ENCODE data around the gene BAMBI. TPM values are rescaled to one million over a fixed set of nuclear protein-coding genes. Genes with fewer than 3 reads are reported as not detected.
A peak's percentile ranks its signal among the peaks of the same experiment; 100 is the strongest.

The BAMBI gene
- total and polyA plus RNA-seq, 5 donors from 2014 or later, result 0.20 to 1.2 TPM; not detected in 3

DNA sequence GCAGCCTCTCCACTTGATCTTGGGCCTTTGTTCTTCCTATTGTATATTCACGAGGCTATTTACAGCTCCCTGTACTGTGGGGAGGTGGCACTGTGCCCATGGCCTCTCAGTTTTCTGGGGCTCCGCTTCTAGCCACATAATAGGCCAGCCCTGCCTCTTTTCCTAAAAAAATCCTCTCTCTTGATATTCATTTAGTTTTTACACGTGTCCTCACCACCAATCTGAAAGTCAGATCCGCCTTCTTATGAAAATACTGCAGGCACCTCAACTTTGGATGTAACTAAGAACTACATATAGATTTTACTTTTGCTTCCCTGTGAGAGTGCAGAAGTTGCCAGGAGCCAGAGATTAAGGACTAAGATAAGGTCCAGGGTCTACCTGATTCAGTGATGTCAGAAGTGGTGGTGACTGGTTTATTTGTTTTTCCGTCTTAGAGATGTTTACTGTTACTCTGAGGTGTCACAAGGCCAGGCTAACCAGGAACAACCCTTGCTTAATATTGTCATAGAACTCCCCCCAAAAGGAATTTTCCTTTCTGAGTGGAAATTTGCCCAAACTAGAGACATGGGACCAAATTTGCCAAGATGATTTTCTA is 7.8 kb downstream of the BAMBI start:
- Histone ChIP-seq H3K27me3 (ENCODE audit: control insufficient read depth, insufficient read depth, low read length) (peaks cover 17% of the 10 kb centered on the region), H3K9me3 (ENCODE audit: control insufficient read depth in 2 of 2, low read length in 2 of 2) (no peaks in the 10 kb centered on the region), H3K4me3 (ENCODE audit: low read depth, low read length) (no peak overlapping the region), H3K4me1 (ENCODE audit: control insufficient read depth, insufficient read depth, low read length, poor library complexity, severe bottlenecking) (no peaks in the 10 kb centered on the region), H3K36me3 (ENCODE audit: control insufficient read depth, insufficient read depth, low read length) (no peaks in the 10 kb centered on the region), H3K27ac (ENCODE audit: insufficient read depth, low read length, poor library complexity, severe bottlenecking) (no peak overlapping the region)
- DNase-seq, result no peak
- no peak for ATAC-seq (ENCODE audit: low read depth in 2 of 2)
- Mint-ChIP-seq H3K27me3 (peaks cover 65% of the 10 kb centered on the region), H3K36me3 (no peaks in the 10 kb centered on the region), H3K27ac (no peak overlapping the region), H3K4me3 (no peak overlapping the region), H3K4me1 (peaks cover 0 to 3% (median under 1%) of the 10 kb centered on the region in 4 donors), H3K9me3 (peaks cover 0 to 4% (median 0%) of the 10 kb centered on the region in 7 donors)

DNA sequence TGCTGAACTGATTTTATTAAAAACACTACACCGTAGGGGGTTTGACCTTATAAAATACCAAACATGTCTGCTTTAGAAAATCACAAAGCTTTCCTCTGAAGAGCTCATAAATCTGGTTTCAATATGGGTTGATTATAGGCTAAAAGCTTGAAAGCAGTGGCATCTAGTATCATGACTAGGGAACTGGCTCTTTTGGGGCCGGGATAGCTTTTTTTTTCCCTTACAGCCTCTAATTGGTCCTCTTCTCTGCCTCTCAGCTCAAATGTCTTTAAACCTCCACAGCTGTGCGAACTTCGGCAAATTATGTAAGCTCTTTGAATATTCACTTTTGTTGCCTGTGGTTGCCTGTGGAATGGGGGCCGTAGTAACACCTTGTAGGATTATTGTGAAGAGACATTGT is 8.4 kb downstream of the BAMBI start:
- H3K4me1 ChIP-seq (ENCODE audit: control insufficient read depth, insufficient read depth, low read length, poor library complexity, severe bottlenecking), result no peaks in the 10 kb centered on the region
- no peak overlapping the region for H3K27ac Mint-ChIP-seq
- no peaks in the 10 kb centered on the region for H3K36me3 Mint-ChIP-seq
- ATAC-seq (ENCODE audit: low read depth in 2 of 2), result no peak
- peaks cover 0 to 4% (median 0%) of the 10 kb centered on the region in 7 donors for H3K9me3 Mint-ChIP-seq
- peaks cover 60% of the 10 kb centered on the region for H3K27me3 Mint-ChIP-seq
- no peak for DNase-seq
- H3K36me3 ChIP-seq (ENCODE audit: control insufficient read depth, insufficient read depth, low read length), result no peaks in the 10 kb centered on the region
- no peak overlapping the region for H3K4me3 ChIP-seq (ENCODE audit: low read depth, low read length)
- H3K9me3 ChIP-seq (ENCODE audit: control insufficient read depth in 2 of 2, low read length in 2 of 2), result no peaks in the 10 kb centered on the region
- no peak overlapping the region for H3K27ac ChIP-seq (ENCODE audit: insufficient read depth, low read length, poor library complexity, severe bottlenecking)
- H3K4me3 Mint-ChIP-seq, result no peak overlapping the region
- H3K27me3 ChIP-seq (ENCODE audit: control insufficient read depth, insufficient read depth, low read length), result peaks cover 14% of the 10 kb centered on the region
- H3K4me1 Mint-ChIP-seq, result no peaks in the 10 kb centered on the region

DNA sequence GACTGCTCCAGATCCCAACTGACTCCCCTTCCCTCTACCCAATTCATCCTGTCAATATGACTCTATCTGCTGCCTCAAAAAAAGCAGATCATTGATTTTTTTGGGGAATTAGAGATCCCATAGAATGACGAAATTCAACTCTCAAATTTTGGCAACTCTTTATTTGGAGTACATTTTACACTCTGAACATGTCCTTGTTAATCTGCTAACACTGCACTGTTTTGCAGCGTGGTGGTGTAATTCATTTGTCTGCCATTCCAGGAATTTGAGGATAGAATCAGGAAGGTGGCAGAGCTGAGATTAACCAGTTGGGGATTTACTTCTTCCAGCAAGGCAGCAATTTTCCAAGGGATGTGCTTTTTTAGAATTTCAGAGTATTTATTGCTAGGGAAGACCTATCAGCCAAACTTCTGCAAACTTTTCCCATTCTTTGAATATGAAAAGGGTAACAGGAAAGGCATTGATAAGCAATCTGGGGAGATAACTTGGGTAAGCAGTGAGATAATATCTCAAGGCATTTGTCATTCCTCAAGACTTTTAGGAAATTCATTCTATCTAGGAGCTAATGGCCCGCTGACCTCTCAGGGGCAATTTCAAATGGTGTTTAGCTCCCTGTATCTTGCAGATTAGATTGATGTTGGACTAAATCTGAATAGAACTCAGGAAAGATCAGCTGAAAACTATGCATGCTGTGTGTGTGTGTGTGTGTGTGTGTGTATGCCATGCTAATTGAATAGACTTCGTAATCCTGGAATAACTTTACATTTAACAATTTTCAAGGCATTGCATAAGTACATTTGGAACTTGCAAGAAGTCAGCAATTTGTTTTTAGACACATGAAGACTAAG is 9.7 kb downstream of the BAMBI start:
- H3K9me3 ChIP-seq (ENCODE audit: control insufficient read depth in 2 of 2, low read length in 2 of 2), result no peaks in the 10 kb centered on the region
- Mint-ChIP-seq H3K9me3 (peaks cover 0 to 1% (median 0%) of the 10 kb centered on the region in 7 donors), H3K4me3 (no peak overlapping the region), H3K27me3 (peaks cover 52% of the 10 kb centered on the region), H3K36me3 (no peaks in the 10 kb centered on the region), H3K27ac (no peak overlapping the region), H3K4me1 (no peaks in the 10 kb centered on the region)
- no peaks in the 10 kb centered on the region for H3K36me3 ChIP-seq (ENCODE audit: control insufficient read depth, insufficient read depth, low read length)
- ATAC-seq (ENCODE audit: low read depth in 2 of 2), result no peak
- H3K27me3 ChIP-seq (ENCODE audit: control insufficient read depth, insufficient read depth, low read length), result peaks cover 8% of the 10 kb centered on the region
- DNase-seq, result no peak
- no peak overlapping the region for H3K27ac ChIP-seq (ENCODE audit: insufficient read depth, low read length, poor library complexity, severe bottlenecking)
- no peak overlapping the region for H3K4me3 ChIP-seq (ENCODE audit: low read depth, low read length)
- no peaks in the 10 kb centered on the region for H3K4me1 ChIP-seq (ENCODE audit: control insufficient read depth, insufficient read depth, low read length, poor library complexity, severe bottlenecking)

DNA sequence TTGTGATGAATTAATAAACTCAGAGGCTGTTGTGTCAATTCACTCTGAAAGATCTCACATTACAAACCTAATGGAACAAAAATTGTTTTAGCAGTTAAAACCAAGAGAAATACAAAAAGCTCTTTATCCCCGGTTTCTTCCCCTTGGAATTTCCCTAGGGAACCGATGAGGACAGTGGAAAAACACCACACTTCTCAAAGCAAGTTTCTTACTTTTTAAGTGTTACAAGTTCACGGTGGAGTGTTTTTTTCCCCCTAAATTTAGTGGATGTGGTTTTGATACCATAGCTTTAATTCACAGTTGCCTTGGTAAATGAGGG is 10.3 kb downstream of the BAMBI start:
- H3K27ac ChIP-seq (ENCODE audit: insufficient read depth, low read length, poor library complexity, severe bottlenecking), result no peak overlapping the region
- H3K4me3 ChIP-seq (ENCODE audit: low read depth, low read length), result no peak overlapping the region
- no peak for ATAC-seq (ENCODE audit: low read depth in 2 of 2)
- Mint-ChIP-seq H3K27ac (no peak overlapping the region), H3K36me3 (no peaks in the 10 kb centered on the region), H3K4me3 (no peak overlapping the region), H3K27me3 (peaks cover 51% of the 10 kb centered on the region), H3K9me3 (peaks cover 0 to 2% (median 0%) of the 10 kb centered on the region in 7 donors), H3K4me1 (no peaks in the 10 kb centered on the region)
- DNase-seq, result no peak
- H3K9me3 ChIP-seq (ENCODE audit: control insufficient read depth in 2 of 2, low read length in 2 of 2), result no peaks in the 10 kb centered on the region
- peaks cover 5% of the 10 kb centered on the region for H3K27me3 ChIP-seq (ENCODE audit: control insufficient read depth, insufficient read depth, low read length)
- no peaks in the 10 kb centered on the region for H3K4me1 ChIP-seq (ENCODE audit: control insufficient read depth, insufficient read depth, low read length, poor library complexity, severe bottlenecking)
- no peaks in the 10 kb centered on the region for H3K36me3 ChIP-seq (ENCODE audit: control insufficient read depth, insufficient read depth, low read length)

DNA sequence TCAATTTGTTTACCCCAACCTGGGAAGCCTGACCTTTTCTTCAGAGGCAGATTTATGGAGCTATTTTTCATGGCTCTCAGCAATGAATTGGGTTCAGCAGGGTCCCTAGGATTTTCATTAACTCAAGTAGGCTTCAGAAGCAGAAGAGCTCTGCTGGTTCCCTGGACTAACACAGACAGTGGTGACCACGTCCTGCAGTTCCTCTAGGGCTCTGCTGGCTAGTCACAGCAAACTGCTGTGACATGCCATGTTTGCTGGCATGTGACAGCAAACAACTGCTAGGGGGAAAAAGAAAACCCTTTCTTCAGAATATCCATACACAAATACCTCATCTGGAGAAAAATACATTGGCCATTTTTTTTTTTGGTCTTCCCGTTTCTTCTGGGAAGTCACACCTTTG is 13.2 kb downstream of the BAMBI start:
- ATAC-seq (ENCODE audit: low read depth in 2 of 2) (no peak), DNase-seq (no peak)
- Histone ChIP-seq H3K4me1 (ENCODE audit: control insufficient read depth, insufficient read depth, low read length, poor library complexity, severe bottlenecking) (no peaks in the 10 kb centered on the region), H3K27ac (ENCODE audit: insufficient read depth, low read length, poor library complexity, severe bottlenecking) (no peak overlapping the region), H3K36me3 (ENCODE audit: control insufficient read depth, insufficient read depth, low read length) (no peaks in the 10 kb centered on the region), H3K27me3 (ENCODE audit: control insufficient read depth, insufficient read depth, low read length) (peaks cover 5% of the 10 kb centered on the region), H3K4me3 (ENCODE audit: low read depth, low read length) (no peak overlapping the region), H3K9me3 (ENCODE audit: control insufficient read depth in 2 of 2, low read length in 2 of 2) (no peaks in the 10 kb centered on the region)
- H3K27ac Mint-ChIP-seq, result no peak overlapping the region
- peaks cover 0 to 3% (median 0%) of the 10 kb centered on the region in 7 donors for H3K9me3 Mint-ChIP-seq
- no peaks in the 10 kb centered on the region for H3K4me1 Mint-ChIP-seq
- H3K4me3 Mint-ChIP-seq, result no peak overlapping the region
- H3K36me3 Mint-ChIP-seq, result no peaks in the 10 kb centered on the region
- H3K27me3 Mint-ChIP-seq, result peaks cover 25% of the 10 kb centered on the region

DNA sequence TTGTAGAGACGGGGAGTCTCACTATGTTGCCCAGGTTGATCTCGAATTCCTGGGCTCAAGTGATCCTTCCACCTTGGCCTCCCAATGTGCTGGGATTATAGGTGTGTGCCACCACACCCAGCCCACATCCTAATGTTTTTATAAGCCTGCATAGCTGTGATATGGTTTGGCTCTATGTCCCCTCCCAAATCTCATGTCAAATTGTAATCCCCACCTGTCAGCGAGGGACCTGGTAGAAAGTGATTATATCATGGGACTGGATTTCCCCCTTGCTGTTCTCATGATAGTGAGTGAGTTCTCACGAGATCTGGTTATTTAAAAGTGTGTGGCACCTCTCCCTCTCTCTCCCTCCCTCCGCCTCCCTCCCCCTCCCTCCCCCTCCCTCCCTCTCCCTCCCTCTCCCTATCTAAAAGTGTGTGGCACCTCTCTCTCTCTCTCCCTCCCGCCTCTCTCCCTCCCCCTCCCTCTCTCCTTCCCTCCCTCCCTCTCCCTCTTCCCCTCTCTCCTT is 13.9 kb downstream of the BAMBI start:
- H3K36me3 Mint-ChIP-seq, result no peaks in the 10 kb centered on the region
- peaks cover 19% of the 10 kb centered on the region for H3K27me3 Mint-ChIP-seq
- H3K4me3 Mint-ChIP-seq, result no peak overlapping the region
- no peaks in the 10 kb centered on the region for H3K4me1 Mint-ChIP-seq
- no peak for DNase-seq
- no peak overlapping the region for H3K27ac Mint-ChIP-seq
- no peak for ATAC-seq (ENCODE audit: low read depth in 2 of 2)
- H3K36me3 ChIP-seq (ENCODE audit: control insufficient read depth, insufficient read depth, low read length), result no peaks in the 10 kb centered on the region
- H3K4me1 ChIP-seq (ENCODE audit: control insufficient read depth, insufficient read depth, low read length, poor library complexity, severe bottlenecking), result no peaks in the 10 kb centered on the region
- H3K9me3 Mint-ChIP-seq, result peaks cover 0 to 3% (median 0%) of the 10 kb centered on the region in 7 donors
- no peak overlapping the region for H3K27ac ChIP-seq (ENCODE audit: insufficient read depth, low read length, poor library complexity, severe bottlenecking)
- no peak overlapping the region for H3K4me3 ChIP-seq (ENCODE audit: low read depth, low read length)
- no peaks in the 10 kb centered on the region for H3K9me3 ChIP-seq (ENCODE audit: control insufficient read depth in 2 of 2, low read length in 2 of 2)
- peaks cover 5% of the 10 kb centered on the region for H3K27me3 ChIP-seq (ENCODE audit: control insufficient read depth, insufficient read depth, low read length)

DNA sequence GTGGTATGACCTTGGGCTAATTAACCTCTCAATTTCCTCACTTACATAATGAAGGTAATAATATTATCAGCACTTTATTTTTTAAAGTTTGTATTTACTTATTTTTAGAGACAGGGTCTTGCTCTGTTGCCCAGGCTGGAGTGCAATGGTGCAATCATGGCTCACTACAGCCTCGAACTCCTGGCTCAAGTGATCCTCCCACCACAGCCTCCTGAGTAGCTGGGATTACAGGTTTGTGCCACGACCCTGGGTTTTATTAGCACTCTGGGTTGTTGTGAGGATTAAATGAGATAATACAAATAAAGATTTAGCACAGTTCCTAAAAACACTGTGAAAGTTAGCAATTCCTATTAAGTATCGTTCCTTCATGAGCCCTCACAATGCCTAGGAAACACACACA is 14.7 kb downstream of the BAMBI start:
- no peaks in the 10 kb centered on the region for H3K4me1 ChIP-seq (ENCODE audit: control insufficient read depth, insufficient read depth, low read length, poor library complexity, severe bottlenecking)
- no peak overlapping the region for H3K27ac ChIP-seq (ENCODE audit: insufficient read depth, low read length, poor library complexity, severe bottlenecking)
- H3K4me3 ChIP-seq (ENCODE audit: low read depth, low read length), result no peak overlapping the region
- peaks cover 0 to 2% (median 0%) of the 10 kb centered on the region in 7 donors for H3K9me3 Mint-ChIP-seq
- H3K9me3 ChIP-seq (ENCODE audit: control insufficient read depth in 2 of 2, low read length in 2 of 2), result no peaks in the 10 kb centered on the region
- ATAC-seq (ENCODE audit: low read depth in 2 of 2), result no peak
- H3K36me3 Mint-ChIP-seq, result no peaks in the 10 kb centered on the region
- no peaks in the 10 kb centered on the region for H3K4me1 Mint-ChIP-seq
- H3K27ac Mint-ChIP-seq, result no peak overlapping the region
- H3K4me3 Mint-ChIP-seq, result peak overlapping the region in 1 of 4 donors; percentile 21
- H3K27me3 ChIP-seq (ENCODE audit: control insufficient read depth, insufficient read depth, low read length), result peaks cover 5% of the 10 kb centered on the region
- peaks cover 16% of the 10 kb centered on the region for H3K27me3 Mint-ChIP-seq
- no peaks in the 10 kb centered on the region for H3K36me3 ChIP-seq (ENCODE audit: control insufficient read depth, insufficient read depth, low read length)
- no peak for DNase-seq

Measured in CD4-positive, CD25-positive, alpha-beta regulatory T cell (primary cell).